Hematopoietic multipotent progenitor cell treated with erythropoietin and hydrocortisone succinate and interleukin-3 and kit ligand, for 4 days (in vitro differentiated cells): ENCODE data around the gene FKBP4.
"Not testable (repeated sequence)": the region's sequence is repeated elsewhere in the genome, so short reads cannot be mapped to it uniquely, and the experiment has no call there.

Source experiments
- DNase-seq: peaks from one replicate; pipeline ENCODE4 v3.0.0-alpha.2; 2015

The FKBP4 gene

GRCh38 chr12:2794736-2795289 is at the start of gene FKBP4:
FKBP4 (plus strand) TSS chr12:2794970; CDS start chr12:2795140, 170 bp downstream.
- DNase-seq = peak; percentile 96

- no peak for DNase-seq
Measured at GRCh38 chr12:2745655-2746054, 49.1 kb upstream of the FKBP4 start.

- DNase-seq = no peak
Measured at GRCh38 chr12:2749580-2749979, 45.2 kb upstream of the FKBP4 start.

- no peak for DNase-seq
Measured at GRCh38 chr12:2750185-2750584, 44.6 kb upstream of the FKBP4 start.

- no peak for DNase-seq
Measured at GRCh38 chr12:2751230-2751629, 43.5 kb upstream of the FKBP4 start.

GRCh38 chr12:2751686-2752085 is 43.1 kb upstream of the FKBP4 start:
- DNase-seq = peak; percentile 35

- peak; percentile 92 for DNase-seq
Measured at GRCh38 chr12:2752676-2753371, 41.9 kb upstream of the FKBP4 start.

GRCh38 chr12:2753536-2753935 is 41.2 kb upstream of the FKBP4 start:
- DNase-seq = no peak

GRCh38 chr12:2754208-2754607 is 40.6 kb upstream of the FKBP4 start:
- DNase-seq = no peak

- DNase-seq = peak; percentile 44
Measured at GRCh38 chr12:2756756-2757155, 38.0 kb upstream of the FKBP4 start.

GRCh38 chr12:2759733-2760132 is 35.0 kb upstream of the FKBP4 start:
- no peak for DNase-seq

- no peak for DNase-seq
Measured at GRCh38 chr12:2764398-2764797, 30.4 kb upstream of the FKBP4 start.

GRCh38 chr12:2765052-2765451 is 29.7 kb upstream of the FKBP4 start:
- DNase-seq = no peak

- no peak for DNase-seq
Measured at GRCh38 chr12:2765608-2766007, 29.2 kb upstream of the FKBP4 start.

GRCh38 chr12:2768224-2768961 is 26.4 kb upstream of the FKBP4 start:
- no peak for DNase-seq

- no peak for DNase-seq
Measured at GRCh38 chr12:2769866-2770533, 24.8 kb upstream of the FKBP4 start.

- not testable (repeated sequence) for DNase-seq
Measured at GRCh38 chr12:2770544-2770943, 24.2 kb upstream of the FKBP4 start.

- DNase-seq = no peak
Measured at GRCh38 chr12:2772370-2772769, 22.4 kb upstream of the FKBP4 start.

- DNase-seq = no peak
Measured at GRCh38 chr12:2773199-2773875, 21.4 kb upstream of the FKBP4 start.

GRCh38 chr12:2775431-2775830 is 19.3 kb upstream of the FKBP4 start:
- no peak for DNase-seq

GRCh38 chr12:2776129-2776806 is 18.5 kb upstream of the FKBP4 start:
- no peak for DNase-seq

GRCh38 chr12:2779281-2779680 is 15.5 kb upstream of the FKBP4 start:
- peak; percentile 43 for DNase-seq
